GM19099 (cell line): ENCODE data around the gene ADAT1.

Experiments used
- POLR2A ChIP-seq: IDR thresholded peaks from 3 replicates; pipeline ENCODE4 v1.6.1; 2011; ENCODE audit warnings: low read depth; ENCODE audit not compliant: insufficient read length; ENCODE audit errors: extremely low read depth

Gene ADAT1

DNA sequence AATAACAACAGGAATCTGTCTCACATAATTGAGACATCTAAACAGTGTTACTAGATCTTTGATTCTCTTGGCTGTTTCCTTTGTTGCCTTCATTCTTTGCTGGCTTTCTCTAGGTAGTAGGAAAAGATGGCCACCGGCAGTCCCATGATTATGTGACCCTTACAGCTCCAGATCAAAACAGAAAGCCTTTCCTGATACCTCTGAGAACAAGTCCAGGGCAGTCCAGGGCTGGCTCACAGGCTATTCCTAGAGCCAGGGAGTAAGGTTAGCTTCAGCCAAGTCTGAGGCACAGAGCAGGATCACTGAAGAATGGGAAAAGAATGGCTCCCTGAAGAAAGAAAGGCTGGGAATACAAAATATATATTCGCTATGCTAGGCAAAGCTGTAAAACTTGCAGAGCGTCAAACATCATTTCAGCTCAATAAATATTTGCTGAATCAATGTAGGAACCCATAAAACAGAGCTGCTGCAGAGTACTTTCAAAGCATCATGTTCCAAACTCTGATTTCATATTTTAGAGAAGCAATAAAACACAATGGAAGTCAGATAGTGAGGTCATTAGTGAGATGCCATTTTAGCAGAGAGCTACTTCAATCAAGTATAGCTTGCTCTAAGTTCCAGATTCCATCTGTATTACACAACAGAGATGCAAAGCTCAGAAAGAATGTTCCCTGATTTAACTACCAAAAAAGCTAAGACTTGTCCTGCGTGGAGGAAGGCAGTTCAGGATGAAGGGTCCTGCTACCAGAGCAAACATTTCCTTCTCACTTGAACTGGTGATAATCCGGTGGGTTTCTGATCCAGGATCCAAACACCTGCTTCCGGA is 23.4 kb downstream of the ADAT1 start:
- TF ChIP-seq POLR2A = no peak

DNA sequence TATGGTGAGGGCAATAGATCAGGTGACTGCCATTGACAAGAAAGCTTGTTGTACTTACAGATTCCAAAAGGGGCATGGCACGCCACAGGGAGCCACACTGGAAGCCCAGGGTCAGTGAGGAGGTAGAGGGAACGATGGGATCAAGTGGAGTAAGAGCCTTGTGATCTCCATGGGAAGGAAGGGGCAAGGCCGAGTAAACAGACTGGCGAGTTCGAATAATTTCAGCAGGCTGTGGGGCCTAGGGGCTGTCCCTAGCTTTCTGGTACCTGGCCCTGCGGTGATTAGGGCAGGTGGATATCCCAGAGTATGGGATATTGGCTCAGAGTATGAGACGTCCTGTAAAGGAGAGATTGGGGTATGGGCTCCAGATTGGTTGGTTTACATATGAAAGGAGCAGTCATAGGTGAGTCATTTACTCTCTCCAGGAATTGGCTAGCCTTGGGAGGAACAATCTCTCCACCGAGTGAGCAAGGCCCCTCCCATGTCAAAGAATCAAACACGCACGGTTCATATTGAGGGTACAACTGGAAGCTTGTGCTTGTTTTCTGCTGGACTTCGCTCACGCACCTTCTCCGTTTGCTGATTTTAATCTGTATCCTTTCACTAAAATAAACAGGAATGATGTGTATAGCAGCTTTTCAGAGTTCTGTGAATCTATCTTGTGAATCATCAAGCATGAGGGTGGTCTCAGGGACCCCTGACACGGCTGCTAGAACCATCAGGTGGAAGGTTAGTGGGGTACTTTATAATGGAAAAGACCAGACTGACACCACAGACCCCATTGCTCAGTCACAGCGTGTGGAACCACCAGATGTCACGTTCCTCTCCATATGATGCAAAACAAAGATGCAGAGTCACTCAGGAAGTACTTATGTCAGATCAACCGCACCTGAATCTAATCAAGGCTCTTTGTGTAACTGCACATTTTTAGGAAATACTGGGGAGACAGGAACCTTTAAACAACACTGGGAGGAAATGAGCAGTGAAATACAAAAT is 29.0 kb downstream of the ADAT1 start:
- TF ChIP-seq POLR2A = no peak

DNA sequence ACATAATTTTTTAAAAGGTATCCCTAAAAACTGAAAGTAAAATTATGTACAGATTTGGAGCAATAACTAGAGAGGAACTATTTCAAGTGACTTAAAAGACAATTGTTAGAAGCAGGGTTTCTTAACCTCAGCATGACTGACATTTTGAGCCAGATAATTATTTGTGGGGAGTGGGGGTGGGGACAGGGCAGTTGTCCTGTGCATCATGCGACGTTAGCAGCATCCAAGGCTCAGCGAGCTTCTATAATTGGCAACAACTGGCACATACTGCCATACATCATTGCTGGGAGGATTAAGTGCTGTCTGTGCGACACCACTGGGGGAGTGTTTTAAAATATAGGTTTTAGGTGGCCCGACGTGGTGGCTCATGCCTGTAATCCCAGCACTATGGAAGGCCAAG is 29.8 kb downstream of the ADAT1 start:
- TF ChIP-seq POLR2A = no peak

- no peak for TF ChIP-seq POLR2A
These were observed 31.9 kb downstream of the ADAT1 start for GRCh38 chr16:75590920-75591843.

DNA sequence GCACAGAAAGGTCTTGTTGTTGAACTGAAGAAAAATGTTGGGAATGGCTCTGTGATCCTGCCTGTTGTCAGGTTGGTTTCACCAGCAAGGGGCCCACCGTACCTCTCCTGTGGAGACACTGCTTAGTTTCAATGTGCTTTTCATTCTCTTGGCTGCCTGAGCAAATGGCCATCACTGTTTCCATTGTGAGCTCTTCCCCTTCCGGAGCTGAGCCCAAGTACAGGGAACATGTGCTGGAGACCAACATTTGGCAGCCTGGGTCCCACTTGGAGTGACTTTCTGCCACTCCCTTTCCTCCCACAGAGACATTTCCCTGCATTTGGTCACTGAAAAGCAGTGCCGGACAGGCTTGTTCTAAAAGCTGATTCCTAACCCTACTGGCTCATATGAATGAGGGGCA is 33.8 kb downstream of the ADAT1 start:
- no peak for TF ChIP-seq POLR2A

DNA sequence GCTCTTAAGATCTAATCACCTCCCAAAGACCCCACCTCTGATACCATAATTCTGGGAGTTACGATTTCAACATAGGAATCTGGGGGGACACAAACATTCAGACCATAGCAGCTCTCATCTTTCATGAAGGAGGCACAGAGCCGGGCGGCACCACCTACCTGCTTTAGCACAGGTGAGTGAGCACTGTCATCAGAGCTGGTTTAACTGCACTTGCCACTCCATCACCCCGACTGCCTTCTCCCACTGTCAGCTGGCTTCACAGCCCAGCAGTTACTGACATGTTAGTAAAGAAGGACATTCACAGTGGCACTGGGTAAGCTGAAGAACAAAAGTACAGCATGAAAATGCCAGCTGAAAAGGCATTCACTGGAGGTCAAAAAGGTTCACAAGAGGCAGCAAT is 34.4 kb downstream of the ADAT1 start:
- no peak for TF ChIP-seq POLR2A

DNA sequence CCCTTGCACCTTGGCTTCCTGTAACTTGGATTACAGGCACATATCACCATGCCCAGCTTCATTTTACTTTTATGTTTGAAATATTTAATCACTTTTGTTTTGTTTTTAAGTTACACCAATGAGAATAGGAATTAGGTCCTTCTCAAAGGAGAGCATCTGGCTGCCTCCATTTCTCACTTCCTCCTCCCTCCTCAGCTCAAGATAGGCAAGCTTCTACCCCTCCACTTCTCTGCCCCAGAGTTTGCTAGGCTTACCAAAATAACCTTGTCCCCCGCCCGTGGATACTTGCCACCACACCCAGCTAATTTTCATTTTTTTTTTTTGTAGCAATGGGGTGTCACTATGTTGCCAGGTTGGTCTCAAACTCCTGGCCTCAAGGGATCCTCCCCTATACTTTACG is 39.0 kb downstream of the ADAT1 start:
- no peak for TF ChIP-seq POLR2A

GRCh38 chr16:75579281-75579834 is 43.7 kb downstream of the ADAT1 start:
- TF ChIP-seq POLR2A = no peak

DNA sequence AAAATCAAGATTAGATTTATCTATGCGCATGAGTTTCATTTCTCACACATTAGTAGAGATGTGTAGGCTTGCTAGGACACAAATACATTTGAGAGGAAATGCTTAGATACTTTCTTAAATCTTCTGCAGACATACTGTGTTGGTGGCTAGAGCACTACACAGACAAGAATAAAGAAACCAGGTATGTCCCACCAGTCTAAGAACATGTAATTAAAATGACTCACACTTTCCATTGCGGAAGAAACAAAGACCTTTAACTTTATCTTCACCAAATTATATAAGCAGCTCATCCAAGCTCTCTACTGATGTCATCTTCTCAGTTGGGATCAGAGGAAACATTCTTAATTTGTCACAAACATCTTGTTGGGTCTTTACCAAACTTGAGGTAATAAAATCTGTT is 44.4 kb downstream of the ADAT1 start:
- no peak for TF ChIP-seq POLR2A

DNA sequence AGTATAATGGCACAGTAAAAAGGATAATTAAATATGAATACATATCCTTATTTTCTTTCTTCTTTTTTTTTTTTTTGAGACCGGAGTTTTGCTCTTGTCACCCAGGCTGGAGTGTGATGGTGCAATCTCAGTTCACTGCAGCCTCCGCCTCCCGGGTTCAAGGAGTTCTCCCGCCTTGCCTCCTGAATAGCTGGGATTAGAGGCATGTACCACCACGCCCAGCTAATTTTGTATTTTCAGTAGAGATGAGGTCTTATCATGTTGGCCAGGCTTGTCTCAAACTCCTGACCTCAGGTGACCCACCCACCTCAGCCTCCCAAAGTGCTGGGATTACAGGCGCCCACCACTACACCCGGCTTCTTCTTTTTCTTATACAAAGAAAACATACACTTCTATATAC is 44.9 kb downstream of the ADAT1 start:
- no peak for TF ChIP-seq POLR2A

- no peak for TF ChIP-seq POLR2A
These were observed 46.7 kb downstream of the ADAT1 start for GRCh38 chr16:75576384-75576811.

DNA sequence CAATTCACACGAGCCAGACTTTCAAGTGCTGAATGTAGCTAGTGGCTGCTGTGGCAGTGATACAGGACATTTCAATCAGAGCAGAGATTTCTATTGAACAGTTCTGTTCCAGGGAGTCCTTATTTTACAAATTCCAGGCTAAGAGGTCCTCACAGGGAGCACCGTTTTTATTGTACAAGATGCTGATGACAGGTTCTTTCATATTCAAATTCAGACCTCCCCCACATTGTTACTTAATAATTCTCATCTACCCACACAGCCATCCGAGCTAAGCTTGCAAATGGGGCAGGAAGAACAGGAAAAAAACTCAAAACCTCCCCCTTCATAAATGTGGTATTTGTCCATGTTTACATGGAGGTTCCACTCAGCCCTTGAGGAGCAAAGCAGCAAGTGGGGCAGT is 47.1 kb downstream of the ADAT1 start:
- no peak for TF ChIP-seq POLR2A

- TF ChIP-seq POLR2A = no peak
These were observed 49.1 kb downstream of the ADAT1 start for GRCh38 chr16:75573955-75574354.

DNA sequence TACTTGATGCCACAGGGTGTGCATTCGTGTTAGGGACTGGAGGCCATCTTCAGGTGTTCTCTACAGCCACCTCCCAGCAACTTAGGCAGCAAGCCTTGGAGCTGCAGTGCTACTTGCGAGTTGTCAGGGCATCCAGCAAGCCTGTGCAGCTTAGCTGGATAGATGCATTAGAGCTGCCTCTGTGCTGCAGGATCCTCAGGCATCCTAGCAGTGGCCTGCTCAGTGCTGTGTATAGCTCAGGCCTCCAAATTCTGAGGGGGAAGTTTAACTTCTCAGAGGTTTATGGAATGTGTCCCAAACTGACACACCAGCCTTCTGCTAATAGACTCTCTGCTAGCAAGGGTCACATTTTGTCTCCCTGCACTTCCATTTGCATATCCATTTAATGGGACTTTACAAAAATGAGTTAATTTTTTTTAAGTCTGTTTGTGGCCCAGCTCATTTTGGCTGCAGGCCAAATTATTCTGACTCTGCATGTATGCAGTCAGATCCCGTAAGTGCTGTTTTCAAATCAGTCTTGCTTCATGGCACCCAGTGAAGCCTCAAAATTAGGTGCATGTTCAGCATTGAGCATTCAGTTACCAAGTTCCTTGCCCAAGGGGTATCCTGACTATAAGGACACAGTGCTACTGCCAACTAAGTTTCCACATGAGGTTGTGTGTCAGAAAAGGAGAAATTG is 50.1 kb downstream of the ADAT1 start:
- TF ChIP-seq POLR2A = no peak
